ENCODE results near the gene SRGAP2C.

GRCh38 chr1:121414905-121415304 lies 230.1 kb downstream of the SRGAP2C start:
- TF ChIP-seq CTCF (IDR thresholded peaks at IDR 0.05), result no peak
- no peak for TF ChIP-seq POLR2A (IDR thresholded peaks at IDR 0.05)
